Spleen (tissue), 7 donors: ENCODE measurements around the gene MVB12A.

ENCODE experiments used
- POLR2A ChIP-seq, 3 donors: fragments of 450-650 bp; IDR thresholded peaks; one replicate each; pipeline ENCODE4 v1.5.1; 2017; ENCODE audit warnings: antibody characterized with exemption in 3 of 3, mild to moderate bottlenecking in 1 of 3
- TF ChIP-seq, protein P1 (sequence below), 11 experiments: fragments of 200-600 bp in 7 of 11; fragments of 450-650 bp in 4 of 11; sonication (generic) in 4 of 11; IDR thresholded peaks in 8 of 11; conservative IDR thresholded peaks in 3 of 11; 1 replicate in 7 of 11; 2 replicates in 4 of 11; pipeline versions ENCODE4 v1.4.0 to v1.8.0; 2016 to 2021; ENCODE audit warnings: antibody characterized with exemption in 11 of 11, inconsistent platforms in 4 of 11, mild to moderate bottlenecking in 1 of 11
- donor health status: DM: no; HTN: no; CAD: no; lungs with moderate emphysema.
- donor health status: DM: no; HTN: no; CAD: no.
- donor health status: DM: no; HTN: no; CAD: no.

DNA sequence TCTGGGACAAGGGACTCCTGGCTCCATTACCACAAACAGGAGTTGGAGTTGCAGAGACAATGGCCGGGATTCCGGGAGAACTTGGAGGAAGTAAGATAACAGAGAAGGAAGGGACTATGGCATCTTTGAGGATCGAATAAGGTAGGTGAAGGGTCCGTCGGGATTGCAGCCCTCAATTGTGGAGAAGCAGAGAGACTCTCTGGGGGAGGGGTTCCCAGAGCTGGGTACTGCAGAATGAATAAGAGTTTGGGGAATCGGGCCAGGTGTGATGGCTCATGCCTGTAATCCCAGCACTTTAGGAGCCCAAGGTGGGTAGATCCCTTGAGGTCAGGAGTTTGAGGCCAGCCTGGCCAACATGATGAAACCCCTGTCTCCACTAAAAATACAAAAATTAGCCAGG, 18.2 kb upstream of the MVB12A start:
- TF ChIP-seq, protein P1, sequence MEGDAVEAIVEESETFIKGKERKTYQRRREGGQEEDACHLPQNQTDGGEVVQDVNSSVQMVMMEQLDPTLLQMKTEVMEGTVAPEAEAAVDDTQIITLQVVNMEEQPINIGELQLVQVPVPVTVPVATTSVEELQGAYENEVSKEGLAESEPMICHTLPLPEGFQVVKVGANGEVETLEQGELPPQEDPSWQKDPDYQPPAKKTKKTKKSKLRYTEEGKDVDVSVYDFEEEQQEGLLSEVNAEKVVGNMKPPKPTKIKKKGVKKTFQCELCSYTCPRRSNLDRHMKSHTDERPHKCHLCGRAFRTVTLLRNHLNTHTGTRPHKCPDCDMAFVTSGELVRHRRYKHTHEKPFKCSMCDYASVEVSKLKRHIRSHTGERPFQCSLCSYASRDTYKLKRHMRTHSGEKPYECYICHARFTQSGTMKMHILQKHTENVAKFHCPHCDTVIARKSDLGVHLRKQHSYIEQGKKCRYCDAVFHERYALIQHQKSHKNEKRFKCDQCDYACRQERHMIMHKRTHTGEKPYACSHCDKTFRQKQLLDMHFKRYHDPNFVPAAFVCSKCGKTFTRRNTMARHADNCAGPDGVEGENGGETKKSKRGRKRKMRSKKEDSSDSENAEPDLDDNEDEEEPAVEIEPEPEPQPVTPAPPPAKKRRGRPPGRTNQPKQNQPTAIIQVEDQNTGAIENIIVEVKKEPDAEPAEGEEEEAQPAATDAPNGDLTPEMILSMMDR (IDR thresholded peaks at IDR 0.05 in 8 of 11, conservative IDR thresholded peaks at IDR 0.05 in 3 of 11): no peak
- no peak for TF ChIP-seq POLR2A (IDR thresholded peaks at IDR 0.05)
